SK-N-SH (cell line): ENCODE measurements around the gene LYRM4. TPM values are rescaled to one million over a fixed set of nuclear protein-coding genes. Genes with fewer than 3 reads are reported as not detected.

ENCODE experiments used
- CTCF ChIA-PET: fragments of 300-600, 350-600 bp; formaldehyde crosslinking; extraction: SDS; loops from one replicate; lab custom pipeline; 2021; lab: Yijun Ruan, JAX
- POLR2A ChIA-PET: fragments of 350-600 bp; sonication (Branson Sonifier 250); formaldehyde crosslinking; extraction: SDS; loops from one replicate; lab custom pipeline; 2020; ENCODE audit warnings: antibody characterized with exemption, inconsistent platforms; lab: Yijun Ruan, JAX
- DNase-seq: peaks from one replicate; pipeline ENCODE4 v3.0.0; 2012
- H2AFZ ChIP-seq: fragments of 200-600 bp; sonication (generic); 2 replicates; pipeline ENCODE4 v1.8.1; 2016; ENCODE audit warnings: antibody characterized with exemption, mild to moderate bottlenecking, low read depth
- H3F3A ChIP-seq: fragments of 200-600 bp; sonication (generic); replicated peaks from 2 replicates; pipeline ENCODE3; 2016; ENCODE audit warnings: antibody characterized with exemption, mild to moderate bottlenecking; ENCODE audit not compliant: insufficient read depth
- H3K27ac ChIP-seq, 2 experiments: fragments of 200-500 bp in 1 of 2; fragments of 200-600 bp in 1 of 2; sonication (Bioruptor generic) in 1 of 2; sonication (generic), shearing (Covaris generic) in 1 of 2; 2 replicates each; pipeline versions ENCODE4 v1.5.1 to v1.6.1; 2014 to 2016; ENCODE audit warnings: low read depth in 2 of 2, inconsistent platforms in 1 of 2, low read length in 1 of 2, mild to moderate bottlenecking in 1 of 2, mixed read lengths in 1 of 2
- H3K27me3 ChIP-seq: fragments of 200-600 bp; sonication (generic), shearing (Covaris generic); 2 replicates; pipeline ENCODE4 v1.6.1; 2016; ENCODE audit warnings: mixed run types; ENCODE audit not compliant: insufficient read depth
- H3K36me3 ChIP-seq, 2 experiments: fragments of 200-500 bp in 1 of 2; fragments of 200-600 bp in 1 of 2; sonication (Bioruptor generic) in 1 of 2; sonication (generic) in 1 of 2; replicated peaks in 1 of 2; 2 replicates each; pipeline versions ENCODE3 to v1.5.1; 2014 to 2016; ENCODE audit warnings: low read length in 1 of 2, mild to moderate bottlenecking in 1 of 2; ENCODE audit not compliant: insufficient read depth in 2 of 2, control insufficient read depth in 1 of 2
- H3K4me1 ChIP-seq, 2 experiments: fragments of 200-500 bp in 1 of 2; fragments of 200-600 bp in 1 of 2; sonication (Bioruptor generic) in 1 of 2; sonication (generic), shearing (Covaris generic) in 1 of 2; 2 replicates each; pipeline versions ENCODE4 v1.5.1 to v1.6.1; 2014 to 2016; ENCODE audit warnings: low read depth in 1 of 2, low read length in 1 of 2, mixed run types in 1 of 2; ENCODE audit not compliant: insufficient read depth in 2 of 2, control insufficient read depth in 1 of 2
- H3K4me2 ChIP-seq: fragments of 200-600 bp; sonication (generic), shearing (Covaris generic); 2 replicates; pipeline ENCODE4 v1.6.1; 2017; ENCODE audit warnings: mixed run types
- H3K4me3 ChIP-seq, 2 experiments: fragments of 200-500 bp in 1 of 2; fragments of 200-600 bp in 1 of 2; sonication (Bioruptor generic) in 1 of 2; sonication (generic), shearing (Covaris generic) in 1 of 2; 2 replicates each; pipeline versions ENCODE4 v1.5.1 to v1.8.1; 2014 to 2016; ENCODE audit warnings: low read depth in 2 of 2, inconsistent platforms in 1 of 2, low read length in 1 of 2, mild to moderate bottlenecking in 1 of 2, mixed read lengths in 1 of 2, moderate library complexity in 1 of 2
- H3K79me2 ChIP-seq: fragments of 200-600 bp; sonication (generic); 2 replicates; pipeline ENCODE4 v1.8.1; 2017; ENCODE audit warnings: mild to moderate bottlenecking; ENCODE audit not compliant: insufficient read depth
- H3K9ac ChIP-seq: fragments of 200-600 bp; sonication (generic); 2 replicates; pipeline ENCODE4 v1.6.1; 2017; ENCODE audit warnings: mixed run types
- H3K9me2 ChIP-seq: fragments of 200-600 bp; sonication (generic); 2 replicates; pipeline ENCODE4 v1.6.1; 2017; ENCODE audit warnings: mixed run types
- H3K9me3 ChIP-seq: fragments of 200-600 bp; sonication (generic); 2 replicates; pipeline ENCODE4 v1.6.1; 2017; ENCODE audit warnings: mixed run types, mild to moderate bottlenecking, moderate library complexity
- H4K20me1 ChIP-seq: fragments of 200-600 bp; sonication (generic); 2 replicates; pipeline ENCODE4 v1.6.1; 2017; ENCODE audit warnings: mild to moderate bottlenecking, mixed run types; ENCODE audit not compliant: insufficient read depth
- EZH2phosphoT487 ChIP-seq: fragments of 200-600 bp; sonication (generic); IDR thresholded peaks from 2 replicates; pipeline ENCODE4 v1.6.1; 2017; ENCODE audit warnings: low read depth, mixed run types, mild to moderate bottlenecking, antibody characterized with exemption, moderate library complexity, borderline replicate concordance
- FOSL2 ChIP-seq: IDR thresholded peaks from 2 replicates; pipeline ENCODE4 v1.4.0; 2012; ENCODE audit warnings: low read depth, mild to moderate bottlenecking, moderate library complexity, borderline replicate concordance
- FOXM1 ChIP-seq: IDR thresholded peaks from 2 replicates; pipeline ENCODE4 v1.4.0; 2012; ENCODE audit warnings: low read depth, mild to moderate bottlenecking
- GATA2 ChIP-seq: sonication (generic); formaldehyde crosslinking; IDR thresholded peaks from 2 replicates; pipeline ENCODE4 v1.5.0; 2020; ENCODE audit warnings: mild to moderate bottlenecking, missing genetic modification reagents
- NRF1 ChIP-seq: IDR thresholded peaks from 2 replicates; pipeline ENCODE4 v1.6.1; 2012; ENCODE audit warnings: low read depth, mild to moderate bottlenecking, low read length
- RAD21 ChIP-seq: IDR thresholded peaks from 2 replicates; pipeline ENCODE4 v1.6.1; 2012; ENCODE audit warnings: mild to moderate bottlenecking, low read length
- RCOR1 ChIP-seq: fragments of 150-350 bp; IDR thresholded peaks from 2 replicates; pipeline ENCODE4 v1.6.1; 2017; ENCODE audit warnings: antibody characterized with exemption, low read length
- RFX5 ChIP-seq: IDR thresholded peaks from 2 replicates; pipeline ENCODE4 v1.6.1; 2012; ENCODE audit warnings: mild to moderate bottlenecking, improper control_type of control experiment, low read length
- SIN3A ChIP-seq: IDR thresholded peaks from 2 replicates; pipeline ENCODE4 v1.6.1; 2012; ENCODE audit warnings: low read depth, mild to moderate bottlenecking, low read length, moderate library complexity, borderline replicate concordance
- SMC3 ChIP-seq: IDR thresholded peaks from 2 replicates; pipeline ENCODE4 v1.6.1; 2012; ENCODE audit warnings: low read depth, low read length, improper control_type of control experiment
- TEAD4 ChIP-seq: IDR thresholded peaks from 2 replicates; pipeline ENCODE4 v1.4.0; 2012; ENCODE audit warnings: mild to moderate bottlenecking, borderline replicate concordance; ENCODE audit not compliant: insufficient read depth
- USF1 ChIP-seq: IDR thresholded peaks from 2 replicates; pipeline ENCODE4 v1.4.0; 2012; ENCODE audit warnings: low read depth, borderline replicate concordance
- YY1 ChIP-seq: IDR thresholded peaks from 2 replicates; pipeline ENCODE4 v1.4.0; 2012; ENCODE audit warnings: low read depth, mild to moderate bottlenecking
- WGBS: methylation state at CpG from one replicate; pipeline ENCODE4 v1.1.6; 2017; ENCODE audit warnings: low lambda C conversion rate; 5-methylcytosine and 5-hydroxymethylcytosine counted together
- polyA plus RNA-seq, 3 experiments: library from polyadenylated mRNA; depleted of rRNA; stranded (reverse); fragments of >200 nt; gene quantifications; 2 replicates each; pipeline ENCODE4 v1.2.3, GENCODE V29; 2012
- TF ChIP-seq, protein P1 (sequence below): IDR thresholded peaks from 2 replicates; pipeline ENCODE4 v1.4.0; 2012; ENCODE audit warnings: low read depth
- TF ChIP-seq, protein P2 (sequence below): fragments of 150-350 bp; IDR thresholded peaks from 2 replicates; pipeline ENCODE4 v1.6.1; 2016; ENCODE audit warnings: mild to moderate bottlenecking, low read depth, low read length
- TF ChIP-seq, protein P3 (sequence below): fragments of 200-600 bp; sonication (generic); IDR thresholded peaks from 2 replicates; pipeline ENCODE4 v1.6.1; 2017; ENCODE audit warnings: antibody characterized with exemption, mild to moderate bottlenecking, moderate library complexity
- TF ChIP-seq, protein P4 (sequence below): IDR thresholded peaks from 2 replicates; pipeline ENCODE4 v1.4.0; 2012; ENCODE audit warnings: low read depth, borderline replicate concordance

The LYRM4 gene
- polyA plus RNA-seq, 1 of the 3 experiments (the other 2 are of a cell fraction), result 37.2 TPM

DNA sequence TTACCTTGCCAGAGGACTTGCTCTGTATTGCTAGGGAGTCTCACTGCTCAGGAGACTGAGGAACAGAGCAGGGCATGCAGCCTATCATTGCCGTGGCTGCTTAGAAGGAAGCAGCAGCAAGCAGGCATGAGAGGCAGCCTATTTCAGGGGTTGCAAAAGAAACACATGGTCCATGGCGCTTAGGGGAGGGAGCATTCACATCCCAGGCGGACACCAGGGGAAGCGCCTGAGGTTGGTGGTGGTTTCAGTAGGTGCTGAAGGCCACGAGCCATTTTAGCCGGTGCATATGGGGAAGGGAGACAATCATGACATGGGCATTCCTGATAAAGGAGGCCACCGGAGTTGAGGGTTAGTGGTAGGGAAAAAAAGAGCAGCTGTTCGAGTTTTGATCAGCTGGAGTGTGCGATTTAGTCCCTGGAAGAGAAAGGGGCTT, 21.5 kb upstream of the LYRM4 start:
- Histone ChIP-seq H3K27ac (no peak overlapping the region), H3K9me3 (no peaks in the 10 kb centered on the region), H3K27me3 (no peaks in the 10 kb centered on the region), H3F3A (no peaks in the 10 kb centered on the region), H2AFZ (no peak overlapping the region), H3K9me2 (no peaks in the 10 kb centered on the region), H3K4me1 (no peaks in the 10 kb centered on the region; a peak in 1 of 4 replicates), H4K20me1 (peaks cover 5% of the 10 kb centered on the region; the same call in 1 of the 2 replicates), H3K36me3 (no peaks in the 10 kb centered on the region)
- CTCF ChIA-PET, result interaction anchor here (1.0 kb wide), 1 partner anchor 8 kb away, joined by 3 read pairs; no protein-coding TSS in a partner anchor
- DNase-seq, result no peak
- 93% methylated on average over 9 of the region's 9 CpGs for WGBS
- TF ChIP-seq, protein P1, sequence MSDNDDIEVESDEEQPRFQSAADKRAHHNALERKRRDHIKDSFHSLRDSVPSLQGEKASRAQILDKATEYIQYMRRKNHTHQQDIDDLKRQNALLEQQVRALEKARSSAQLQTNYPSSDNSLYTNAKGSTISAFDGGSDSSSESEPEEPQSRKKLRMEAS, result no peak
- TF ChIP-seq RAD21 (no peak), USF1 (no peak), NRF1 (no peak)
- TF ChIP-seq, all 33 proteins: peak for 0
- Histone ChIP-seq H3K4me2 (no peak overlapping the region), H3K9ac (no peak overlapping the region), H3K79me2 (peaks cover 4% of the 10 kb centered on the region), H3K4me3 (no peak overlapping the region)
- POLR2A ChIA-PET, result no interaction called here

DNA sequence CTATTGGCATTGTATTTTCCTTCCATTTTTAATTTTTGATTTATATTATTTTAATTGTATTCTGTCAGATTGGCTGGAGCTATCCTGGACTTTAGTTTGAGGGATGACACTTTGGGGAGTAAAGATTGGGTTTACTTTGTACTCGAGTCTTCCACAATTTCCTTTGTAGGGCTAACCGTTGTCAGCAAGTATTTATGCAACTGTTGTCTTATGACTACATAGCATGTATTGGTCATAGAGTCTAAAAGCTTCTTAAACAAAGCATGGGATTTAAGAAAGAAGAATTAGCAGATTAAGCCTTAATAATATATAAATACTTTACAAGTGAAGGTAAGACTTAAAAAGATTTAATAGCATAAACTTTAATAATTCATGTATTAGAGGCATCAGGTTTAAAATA, 20.2 kb upstream of the LYRM4 start:
- Histone ChIP-seq H3K36me3 (peaks cover 0 to 3% of the 10 kb centered on the region in 2 experiments), H3K9me3 (no peaks in the 10 kb centered on the region), H3K79me2 (peaks cover 4% of the 10 kb centered on the region; the same call in 1 of the 2 replicates), H3F3A (no peaks in the 10 kb centered on the region), H3K4me3 (no peak overlapping the region), H3K4me1 (no peaks in the 10 kb centered on the region; a peak in 1 of 4 replicates), H3K4me2 (no peak overlapping the region), H3K9ac (no peak overlapping the region), H4K20me1 (no peaks in the 10 kb centered on the region), H3K27me3 (no peaks in the 10 kb centered on the region), H2AFZ (no peak overlapping the region), H3K27ac (no peak overlapping the region), H3K9me2 (no peaks in the 10 kb centered on the region)
- ChIA-PET CTCF (no interaction called here), POLR2A (no interaction called here)
- TF ChIP-seq SMC3 (no peak), GATA2 (CRISPR knock-in tag) (no peak), SIN3A (no peak), TEAD4 (no peak), RFX5 (no peak), EZH2phosphoT487 (no peak), RCOR1 (no peak), FOXM1 (no peak), NRF1 (no peak), YY1 (no peak), FOSL2 (no peak)
- TF ChIP-seq, protein P2, sequence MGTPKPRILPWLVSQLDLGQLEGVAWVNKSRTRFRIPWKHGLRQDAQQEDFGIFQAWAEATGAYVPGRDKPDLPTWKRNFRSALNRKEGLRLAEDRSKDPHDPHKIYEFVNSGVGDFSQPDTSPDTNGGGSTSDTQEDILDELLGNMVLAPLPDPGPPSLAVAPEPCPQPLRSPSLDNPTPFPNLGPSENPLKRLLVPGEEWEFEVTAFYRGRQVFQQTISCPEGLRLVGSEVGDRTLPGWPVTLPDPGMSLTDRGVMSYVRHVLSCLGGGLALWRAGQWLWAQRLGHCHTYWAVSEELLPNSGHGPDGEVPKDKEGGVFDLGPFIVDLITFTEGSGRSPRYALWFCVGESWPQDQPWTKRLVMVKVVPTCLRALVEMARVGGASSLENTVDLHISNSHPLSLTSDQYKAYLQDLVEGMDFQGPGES, result no peak
- TF ChIP-seq, protein P1, result no peak
- TF ChIP-seq, protein P3, sequence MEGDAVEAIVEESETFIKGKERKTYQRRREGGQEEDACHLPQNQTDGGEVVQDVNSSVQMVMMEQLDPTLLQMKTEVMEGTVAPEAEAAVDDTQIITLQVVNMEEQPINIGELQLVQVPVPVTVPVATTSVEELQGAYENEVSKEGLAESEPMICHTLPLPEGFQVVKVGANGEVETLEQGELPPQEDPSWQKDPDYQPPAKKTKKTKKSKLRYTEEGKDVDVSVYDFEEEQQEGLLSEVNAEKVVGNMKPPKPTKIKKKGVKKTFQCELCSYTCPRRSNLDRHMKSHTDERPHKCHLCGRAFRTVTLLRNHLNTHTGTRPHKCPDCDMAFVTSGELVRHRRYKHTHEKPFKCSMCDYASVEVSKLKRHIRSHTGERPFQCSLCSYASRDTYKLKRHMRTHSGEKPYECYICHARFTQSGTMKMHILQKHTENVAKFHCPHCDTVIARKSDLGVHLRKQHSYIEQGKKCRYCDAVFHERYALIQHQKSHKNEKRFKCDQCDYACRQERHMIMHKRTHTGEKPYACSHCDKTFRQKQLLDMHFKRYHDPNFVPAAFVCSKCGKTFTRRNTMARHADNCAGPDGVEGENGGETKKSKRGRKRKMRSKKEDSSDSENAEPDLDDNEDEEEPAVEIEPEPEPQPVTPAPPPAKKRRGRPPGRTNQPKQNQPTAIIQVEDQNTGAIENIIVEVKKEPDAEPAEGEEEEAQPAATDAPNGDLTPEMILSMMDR, result no peak
- TF ChIP-seq, protein P4, sequence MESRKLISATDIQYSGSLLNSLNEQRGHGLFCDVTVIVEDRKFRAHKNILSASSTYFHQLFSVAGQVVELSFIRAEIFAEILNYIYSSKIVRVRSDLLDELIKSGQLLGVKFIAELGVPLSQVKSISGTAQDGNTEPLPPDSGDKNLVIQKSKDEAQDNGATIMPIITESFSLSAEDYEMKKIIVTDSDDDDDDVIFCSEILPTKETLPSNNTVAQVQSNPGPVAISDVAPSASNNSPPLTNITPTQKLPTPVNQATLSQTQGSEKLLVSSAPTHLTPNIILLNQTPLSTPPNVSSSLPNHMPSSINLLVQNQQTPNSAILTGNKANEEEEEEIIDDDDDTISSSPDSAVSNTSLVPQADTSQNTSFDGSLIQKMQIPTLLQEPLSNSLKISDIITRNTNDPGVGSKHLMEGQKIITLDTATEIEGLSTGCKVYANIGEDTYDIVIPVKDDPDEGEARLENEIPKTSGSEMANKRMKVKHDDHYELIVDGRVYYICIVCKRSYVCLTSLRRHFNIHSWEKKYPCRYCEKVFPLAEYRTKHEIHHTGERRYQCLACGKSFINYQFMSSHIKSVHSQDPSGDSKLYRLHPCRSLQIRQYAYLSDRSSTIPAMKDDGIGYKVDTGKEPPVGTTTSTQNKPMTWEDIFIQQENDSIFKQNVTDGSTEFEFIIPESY, result no peak
- 93% methylated on average over 2 of the region's 2 CpGs for WGBS
- no peak for DNase-seq
